Activated B cell treated with CpG ODN at 0.5 μM for 24 hours (primary cell): ENCODE data around the gene SMARCC1. TPM values are rescaled to one million over a fixed set of nuclear protein-coding genes. Genes with fewer than 3 reads are reported as not detected.

ENCODE experiments used
- ATAC-seq: fragments of 200-7000 bp; cut with Tn5 transposase; one replicate; pipeline ENCODE4 v1.10.0; 2021; ENCODE audit warnings: low read depth, mild to moderate bottlenecking, moderate library complexity
- CTCF ChIA-PET: fragments of 350-600 bp; sonication (Branson Sonifier 250); formaldehyde crosslinking; loops from one replicate; lab custom pipeline; 2021; ENCODE audit warnings: antibody characterized with exemption; lab: Charles Lee
- POLR2A ChIA-PET: fragments of 350-600 bp; sonication (Branson Sonifier 250); formaldehyde crosslinking; loops from one replicate; lab custom pipeline; 2021; ENCODE audit warnings: antibody characterized with exemption; lab: Charles Lee
- DNase-seq: peaks from one replicate; pipeline ENCODE4 v3.0.0; 2022
- H3K27ac Mint-ChIP-seq: one replicate; pipeline ENCODE4 v1.8.0; 2020; ENCODE audit warnings: mixed read lengths
- H3K27me3 Mint-ChIP-seq: one replicate; pipeline ENCODE4 v1.8.0; 2021; ENCODE audit warnings: mixed read lengths
- H3K36me3 Mint-ChIP-seq: one replicate; pipeline ENCODE4 v1.8.0; 2021; ENCODE audit warnings: low read depth, mixed read lengths
- H3K4me1 Mint-ChIP-seq: one replicate; pipeline ENCODE4 v1.8.0; 2021; ENCODE audit warnings: mixed read lengths
- H3K4me3 Mint-ChIP-seq: one replicate; pipeline ENCODE4 v1.8.0; 2020; ENCODE audit warnings: mild to moderate bottlenecking, mixed read lengths
- H3K9me3 Mint-ChIP-seq: one replicate; pipeline ENCODE4 v1.8.0; 2020; ENCODE audit warnings: mixed read lengths
- intact Hi-C: fragments of 100-400 bp; cut with micrococcal nuclease; formaldehyde crosslinking; loops from one replicate; pipeline ENCODE4 v1.15.1; 2024
- total RNA-seq: library from RNA; stranded (reverse); gene quantifications from 2 replicates; pipeline ENCODE4 v1.2.3, GENCODE V29; 2022
- TF ChIP-seq, protein P1 (sequence below): fragments of 200-600 bp; IDR thresholded peaks from one replicate; pipeline ENCODE4 v1.8.0; 2022; ENCODE audit warnings: antibody characterized with exemption, mild to moderate bottlenecking

SMARCC1 gene
- total RNA-seq, 1 donor from 2014 or later = 136 TPM

DNA sequence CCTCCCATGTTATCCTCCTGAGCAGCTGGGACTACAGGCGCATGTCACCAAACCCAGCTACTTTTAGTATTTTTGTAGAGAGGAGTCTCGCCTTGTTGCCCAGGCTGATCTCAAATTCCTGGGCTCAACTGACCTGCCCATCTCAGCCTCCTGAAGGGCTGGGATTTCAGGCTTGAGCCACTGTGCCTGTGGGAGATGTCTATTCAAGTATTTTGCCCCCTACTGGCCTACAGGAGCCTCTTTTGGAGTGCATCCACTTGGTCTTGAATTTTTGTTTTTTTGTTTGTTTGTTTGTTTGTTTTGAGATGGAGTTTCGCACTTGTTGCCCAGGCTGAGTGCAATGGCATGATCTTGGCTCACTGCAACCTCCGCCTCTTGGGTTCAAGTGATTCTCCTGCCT, 18.0 kb upstream of the SMARCC1 start:
- ATAC-seq = no peak
- ChIA-PET POLR2A (no interaction called here), CTCF (interaction anchor here (1.1 to 1.6 kb wide), 2 partner anchors 10 to 277 kb away, joined by 3 to 6 read pairs; no protein-coding TSS in a partner anchor)
- Mint-ChIP-seq H3K27me3 (no peaks in the 10 kb centered on the region), H3K36me3 (peaks cover 5% of the 10 kb centered on the region), H3K4me3 (no peak overlapping the region), H3K9me3 (no peaks in the 10 kb centered on the region), H3K27ac (no peak overlapping the region), H3K4me1 (peaks cover 20% of the 10 kb centered on the region)
- DNase-seq = no peak
- intact Hi-C loops = no loop called here
- TF ChIP-seq, protein P1, sequence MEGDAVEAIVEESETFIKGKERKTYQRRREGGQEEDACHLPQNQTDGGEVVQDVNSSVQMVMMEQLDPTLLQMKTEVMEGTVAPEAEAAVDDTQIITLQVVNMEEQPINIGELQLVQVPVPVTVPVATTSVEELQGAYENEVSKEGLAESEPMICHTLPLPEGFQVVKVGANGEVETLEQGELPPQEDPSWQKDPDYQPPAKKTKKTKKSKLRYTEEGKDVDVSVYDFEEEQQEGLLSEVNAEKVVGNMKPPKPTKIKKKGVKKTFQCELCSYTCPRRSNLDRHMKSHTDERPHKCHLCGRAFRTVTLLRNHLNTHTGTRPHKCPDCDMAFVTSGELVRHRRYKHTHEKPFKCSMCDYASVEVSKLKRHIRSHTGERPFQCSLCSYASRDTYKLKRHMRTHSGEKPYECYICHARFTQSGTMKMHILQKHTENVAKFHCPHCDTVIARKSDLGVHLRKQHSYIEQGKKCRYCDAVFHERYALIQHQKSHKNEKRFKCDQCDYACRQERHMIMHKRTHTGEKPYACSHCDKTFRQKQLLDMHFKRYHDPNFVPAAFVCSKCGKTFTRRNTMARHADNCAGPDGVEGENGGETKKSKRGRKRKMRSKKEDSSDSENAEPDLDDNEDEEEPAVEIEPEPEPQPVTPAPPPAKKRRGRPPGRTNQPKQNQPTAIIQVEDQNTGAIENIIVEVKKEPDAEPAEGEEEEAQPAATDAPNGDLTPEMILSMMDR = no peak

DNA sequence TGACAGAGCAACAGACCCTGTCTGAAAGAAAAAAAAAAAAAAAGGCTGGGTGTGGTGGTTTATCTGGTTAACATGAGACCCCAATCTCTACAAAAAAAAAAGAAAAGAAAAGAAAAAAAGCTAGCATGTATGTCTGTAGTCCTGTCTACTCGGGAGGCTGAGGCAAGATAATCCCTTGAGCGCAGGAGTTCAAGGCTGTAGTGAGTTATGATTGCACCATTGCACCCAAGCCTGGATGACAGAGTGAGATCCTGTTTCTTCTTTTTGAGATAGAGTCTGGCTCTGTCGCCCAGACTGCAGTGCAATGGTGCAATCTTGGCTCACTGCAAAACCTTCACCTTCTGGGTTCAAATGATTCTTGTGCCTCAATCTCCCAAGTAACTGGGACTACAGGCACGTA, 12.9 kb upstream of the SMARCC1 start:
- DNase-seq (no peak), ATAC-seq (no peak)
- intact Hi-C loops = no loop called here
- TF ChIP-seq, protein P1 = no peak
- H3K27ac Mint-ChIP-seq = no peak overlapping the region
- ChIA-PET CTCF (no interaction called here), POLR2A (interaction anchor here (0.6 kb wide), 1 partner anchor 162 kb away, joined by 4 read pairs; no protein-coding TSS in a partner anchor)
- H3K4me3 Mint-ChIP-seq = no peak overlapping the region
- H3K27me3 Mint-ChIP-seq = no peaks in the 10 kb centered on the region
- H3K36me3 Mint-ChIP-seq = no peaks in the 10 kb centered on the region
- H3K9me3 Mint-ChIP-seq = no peaks in the 10 kb centered on the region
- H3K4me1 Mint-ChIP-seq = no peaks in the 10 kb centered on the region

DNA sequence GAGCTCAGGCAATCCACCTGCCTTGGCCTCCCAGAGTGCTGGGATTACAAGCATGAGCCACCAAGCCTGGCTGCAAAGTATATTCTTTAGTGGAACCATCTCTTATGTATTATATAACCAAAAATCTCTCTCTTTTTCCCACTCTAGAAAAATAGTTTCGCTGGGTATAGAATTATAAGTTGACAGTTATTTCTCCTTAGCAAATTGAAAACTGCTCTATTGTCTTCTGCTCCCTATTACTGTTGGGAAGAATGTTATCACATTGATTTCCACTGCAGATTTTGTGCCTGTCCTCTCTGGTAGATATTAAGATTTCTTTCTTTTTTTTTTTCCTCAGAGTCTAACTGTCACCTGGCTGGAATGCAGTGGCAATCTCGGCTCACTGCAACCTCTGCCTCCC, 11.0 kb upstream of the SMARCC1 start:
- intact Hi-C loops = no loop called here
- POLR2A ChIA-PET = no interaction called here

DNA sequence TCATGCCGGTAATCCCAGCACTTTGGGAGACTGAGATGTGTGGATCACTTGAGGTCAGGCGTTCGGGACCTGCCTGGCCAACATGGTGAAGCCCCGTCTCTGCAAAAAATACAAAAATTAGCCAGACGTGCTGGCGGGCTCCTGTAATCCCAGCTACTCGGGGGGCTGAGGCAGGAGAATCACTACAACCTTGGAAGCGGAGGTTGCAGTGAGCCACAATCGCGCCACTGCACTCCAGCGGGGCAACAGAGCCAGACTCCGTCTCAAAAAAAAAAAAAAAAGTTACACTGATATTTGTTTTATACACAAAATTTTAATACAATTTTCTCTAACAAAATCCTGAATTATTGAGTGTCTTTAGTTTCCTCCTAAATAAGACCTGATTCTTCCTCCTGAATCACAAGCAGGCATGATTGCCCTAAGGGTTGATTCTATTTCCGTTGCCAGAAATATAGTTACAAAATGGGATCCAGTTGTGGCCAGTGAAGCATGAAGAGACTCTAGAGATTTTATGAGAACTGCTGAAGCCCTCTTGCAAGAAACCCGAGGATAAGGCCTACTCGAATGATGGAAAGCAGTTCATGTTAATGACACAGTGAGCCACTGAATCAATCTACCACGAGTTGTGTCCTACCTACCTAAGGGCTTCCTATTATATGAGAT, 9.6 kb upstream of the SMARCC1 start:
- Mint-ChIP-seq H3K27ac (no peak overlapping the region), H3K36me3 (no peaks in the 10 kb centered on the region), H3K9me3 (no peaks in the 10 kb centered on the region), H3K4me3 (no peak overlapping the region), H3K4me1 (peaks cover 4% of the 10 kb centered on the region), H3K27me3 (no peaks in the 10 kb centered on the region)
- ATAC-seq = no peak
- intact Hi-C loops = no loop called here
- POLR2A ChIA-PET = interaction anchor here (0.7 kb wide), 1 partner anchor 24 kb away, joined by 4 read pairs; no protein-coding TSS in a partner anchor
- no peak for DNase-seq
- CTCF ChIA-PET = no interaction called here
- TF ChIP-seq, protein P1 = no peak

More for the DNA sequence above, 11.0 kb upstream of the SMARCC1 start:
- CTCF ChIA-PET = no interaction called here
- no peaks in the 10 kb centered on the region for H3K9me3 Mint-ChIP-seq
- no peaks in the 10 kb centered on the region for H3K36me3 Mint-ChIP-seq
- H3K4me1 Mint-ChIP-seq = peaks cover 4% of the 10 kb centered on the region
- DNase-seq = no peak
- no peak overlapping the region for H3K4me3 Mint-ChIP-seq
- no peak for ATAC-seq
- TF ChIP-seq, protein P1 = no peak
- no peaks in the 10 kb centered on the region for H3K27me3 Mint-ChIP-seq
- no peak overlapping the region for H3K27ac Mint-ChIP-seq

DNA sequence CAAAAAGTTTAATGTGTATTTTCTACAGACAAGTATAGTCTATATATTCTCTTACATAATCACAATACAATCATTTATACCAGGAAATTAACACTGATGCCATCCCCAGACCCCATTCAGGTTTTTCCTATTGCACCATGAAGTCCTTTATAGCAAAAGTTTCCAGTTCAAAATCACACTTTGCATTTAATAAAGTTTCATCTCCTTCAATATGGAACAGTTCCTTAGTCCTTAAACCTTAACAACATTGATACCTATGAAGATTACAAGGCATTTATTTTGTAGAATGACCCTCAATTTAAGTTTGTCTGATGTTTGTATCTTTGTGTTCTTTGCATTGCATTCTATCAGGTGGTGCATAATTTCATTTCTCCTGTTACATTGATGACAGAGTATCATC, 2.0 kb upstream of the SMARCC1 start:
- POLR2A ChIA-PET = interaction anchor here (0.7 kb wide), 1 partner anchor 1941 kb away, joined by 3 read pairs; no protein-coding TSS in a partner anchor
- no peaks in the 10 kb centered on the region for H3K9me3 Mint-ChIP-seq

More for the DNA sequence above, 2.0 kb upstream of the SMARCC1 start:
- no peak overlapping the region for H3K4me3 Mint-ChIP-seq
- no peak overlapping the region for H3K27ac Mint-ChIP-seq
- ATAC-seq (no peak), DNase-seq (no peak)
- intact Hi-C loops = loop anchor here (5.0 to 10.0 kb wide), 4 partner anchors 41 to 1629 kb away; partner anchors contain the start of genes KIF9, KLHL18, RHOA and SETD2
- CTCF ChIA-PET = no interaction called here
- TF ChIP-seq, protein P1 = no peak
- no peaks in the 10 kb centered on the region for H3K27me3 Mint-ChIP-seq
- H3K36me3 Mint-ChIP-seq = peaks cover 14% of the 10 kb centered on the region
- H3K4me1 Mint-ChIP-seq = peaks cover 39% of the 10 kb centered on the region
